ENCODE data around the gene NUP107.

- TF ChIP-seq, protein P1, sequence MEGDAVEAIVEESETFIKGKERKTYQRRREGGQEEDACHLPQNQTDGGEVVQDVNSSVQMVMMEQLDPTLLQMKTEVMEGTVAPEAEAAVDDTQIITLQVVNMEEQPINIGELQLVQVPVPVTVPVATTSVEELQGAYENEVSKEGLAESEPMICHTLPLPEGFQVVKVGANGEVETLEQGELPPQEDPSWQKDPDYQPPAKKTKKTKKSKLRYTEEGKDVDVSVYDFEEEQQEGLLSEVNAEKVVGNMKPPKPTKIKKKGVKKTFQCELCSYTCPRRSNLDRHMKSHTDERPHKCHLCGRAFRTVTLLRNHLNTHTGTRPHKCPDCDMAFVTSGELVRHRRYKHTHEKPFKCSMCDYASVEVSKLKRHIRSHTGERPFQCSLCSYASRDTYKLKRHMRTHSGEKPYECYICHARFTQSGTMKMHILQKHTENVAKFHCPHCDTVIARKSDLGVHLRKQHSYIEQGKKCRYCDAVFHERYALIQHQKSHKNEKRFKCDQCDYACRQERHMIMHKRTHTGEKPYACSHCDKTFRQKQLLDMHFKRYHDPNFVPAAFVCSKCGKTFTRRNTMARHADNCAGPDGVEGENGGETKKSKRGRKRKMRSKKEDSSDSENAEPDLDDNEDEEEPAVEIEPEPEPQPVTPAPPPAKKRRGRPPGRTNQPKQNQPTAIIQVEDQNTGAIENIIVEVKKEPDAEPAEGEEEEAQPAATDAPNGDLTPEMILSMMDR (IDR thresholded peaks at IDR 0.05; ENCODE audit: insufficient read depth, low read length, poor library complexity, severe bottlenecking): no peak
- no peak for TF ChIP-seq EZH2phosphoT487 (conservative IDR thresholded peaks at IDR 0.05; ENCODE audit: low read length)
Measured at GRCh38 chr12:68767191-68767590, 80.4 kb downstream of the NUP107 start.
